H1 (cell line): ENCODE results near the gene CPXM1.

Experiments used
- EP300 ChIP-seq, 2 experiments: IDR thresholded peaks; 1 replicate in 1 of 2; 2 replicates in 1 of 2; pipeline ENCODE4 v1.6.1; 2011 to 2012; ENCODE audit warnings: low read depth in 2 of 2, low read length in 2 of 2, mild to moderate bottlenecking in 2 of 2, borderline replicate concordance in 1 of 2, inconsistent platforms in 1 of 2, moderate library complexity in 1 of 2
- KDM1A ChIP-seq: fragments of 200-600, 300-600 bp; sonication (generic); IDR thresholded peaks from 2 replicates; pipeline ENCODE4 v1.7.1; 2016; ENCODE audit warnings: mild to moderate bottlenecking, low read length, borderline replicate concordance
- TF ChIP-seq, protein P1 (sequence below), 3 experiments: IDR thresholded peaks; 1 replicate in 2 of 3; 2 replicates in 1 of 3; pipeline versions ENCODE4 v1.5.1 to v1.6.1; 2011; ENCODE audit warnings: low read length in 3 of 3, mild to moderate bottlenecking in 3 of 3, inconsistent platforms in 2 of 3, low read depth in 1 of 3, moderate library complexity in 1 of 3; ENCODE audit not compliant: insufficient read depth in 1 of 3; ENCODE audit errors: control extremely low read depth in 1 of 3

DNA sequence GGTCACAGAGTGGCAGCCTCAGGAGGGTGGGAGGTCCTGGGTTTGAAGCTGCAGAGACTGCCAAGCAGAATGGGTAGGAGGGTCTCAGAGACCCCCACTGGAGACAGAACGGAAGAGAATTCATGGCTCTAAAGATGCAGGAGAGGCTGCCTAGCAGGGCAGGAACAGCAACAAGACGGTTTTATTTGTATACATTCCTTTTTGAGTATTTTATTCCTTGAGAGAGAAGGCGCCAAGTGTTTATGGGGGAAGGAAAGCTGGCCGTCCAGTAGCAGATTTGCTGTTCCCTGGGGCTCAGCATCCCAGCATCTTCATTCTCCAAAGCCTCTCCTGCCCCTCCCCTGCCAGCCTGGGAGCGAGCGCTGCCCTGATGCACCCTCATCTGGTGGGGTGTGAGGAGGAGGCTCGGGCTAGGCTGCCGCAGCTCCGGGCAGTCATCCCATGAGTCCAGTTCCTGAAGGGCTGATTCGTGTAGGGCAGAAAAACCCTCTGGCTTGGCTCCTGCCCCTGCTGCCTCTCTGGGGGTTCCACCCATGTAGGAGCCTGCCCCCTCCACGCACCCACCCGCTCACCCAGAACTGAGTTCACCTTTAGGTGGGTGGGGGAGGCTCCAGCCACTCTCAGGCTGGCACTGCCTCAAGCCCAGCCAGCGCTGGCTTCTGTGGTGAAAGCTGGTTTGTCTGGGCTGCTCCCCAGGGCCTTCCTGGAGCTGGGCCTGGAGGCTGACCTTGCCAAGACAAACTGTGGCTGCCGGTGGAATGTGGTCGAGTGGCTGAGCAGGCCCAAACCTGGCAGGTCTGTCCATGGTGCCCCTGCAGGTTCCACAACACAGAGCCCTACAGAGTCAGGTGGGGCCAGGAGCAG, 32.4 kb downstream of the CPXM1 start:
- TF ChIP-seq, protein P1, sequence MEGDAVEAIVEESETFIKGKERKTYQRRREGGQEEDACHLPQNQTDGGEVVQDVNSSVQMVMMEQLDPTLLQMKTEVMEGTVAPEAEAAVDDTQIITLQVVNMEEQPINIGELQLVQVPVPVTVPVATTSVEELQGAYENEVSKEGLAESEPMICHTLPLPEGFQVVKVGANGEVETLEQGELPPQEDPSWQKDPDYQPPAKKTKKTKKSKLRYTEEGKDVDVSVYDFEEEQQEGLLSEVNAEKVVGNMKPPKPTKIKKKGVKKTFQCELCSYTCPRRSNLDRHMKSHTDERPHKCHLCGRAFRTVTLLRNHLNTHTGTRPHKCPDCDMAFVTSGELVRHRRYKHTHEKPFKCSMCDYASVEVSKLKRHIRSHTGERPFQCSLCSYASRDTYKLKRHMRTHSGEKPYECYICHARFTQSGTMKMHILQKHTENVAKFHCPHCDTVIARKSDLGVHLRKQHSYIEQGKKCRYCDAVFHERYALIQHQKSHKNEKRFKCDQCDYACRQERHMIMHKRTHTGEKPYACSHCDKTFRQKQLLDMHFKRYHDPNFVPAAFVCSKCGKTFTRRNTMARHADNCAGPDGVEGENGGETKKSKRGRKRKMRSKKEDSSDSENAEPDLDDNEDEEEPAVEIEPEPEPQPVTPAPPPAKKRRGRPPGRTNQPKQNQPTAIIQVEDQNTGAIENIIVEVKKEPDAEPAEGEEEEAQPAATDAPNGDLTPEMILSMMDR (IDR thresholded peaks at IDR 0.05; ENCODE audit: control extremely low read depth in 1 of 3, insufficient read depth in 1 of 3, low read depth in 1 of 3, low read length in 3 of 3): no peak
- no peak for TF ChIP-seq EP300 (IDR thresholded peaks at IDR 0.05; ENCODE audit: borderline replicate concordance in 1 of 2, low read depth in 2 of 2, low read length in 2 of 2)
- no peak for TF ChIP-seq KDM1A
